Rectal smooth muscle tissue (tissue), 1 donor: ENCODE data around the gene SELPLG.
"Not testable (repeated sequence)": the region's sequence is repeated elsewhere in the genome, so short reads cannot be mapped to it uniquely, and the experiment has no call there.

Experiments used
- H3K27ac ChIP-seq: one replicate; pipeline ENCODE4 v1.7.0; 2013; ENCODE audit warnings: low read depth, low read length, inconsistent platforms
- H3K27me3 ChIP-seq: one replicate; pipeline ENCODE4 v1.7.0; 2013; ENCODE audit warnings: low read length; ENCODE audit not compliant: control insufficient read depth, insufficient read depth
- H3K36me3 ChIP-seq: one replicate; pipeline ENCODE4 v1.7.0; 2013; ENCODE audit warnings: low read length; ENCODE audit not compliant: control insufficient read depth, insufficient read depth
- H3K4me1 ChIP-seq: one replicate; pipeline ENCODE4 v1.7.0; 2013; ENCODE audit warnings: low read length; ENCODE audit not compliant: control insufficient read depth, insufficient read depth
- H3K4me3 ChIP-seq: one replicate; pipeline ENCODE4 v1.7.0; 2013; ENCODE audit warnings: low read length
- H3K9ac ChIP-seq: one replicate; pipeline ENCODE4 v1.7.0; 2013; ENCODE audit warnings: low read length

The SELPLG gene

GRCh38 chr12:108641446-108642268 lies 8.0 kb upstream of the SELPLG start:
- Histone ChIP-seq H3K4me1 (peaks cover 15% of the 10 kb centered on the region), H3K36me3 (peaks cover 6% of the 10 kb centered on the region), H3K27ac (peak overlapping the region; percentile 14), H3K9ac (no peak overlapping the region), H3K4me3 (no peak overlapping the region), H3K27me3 (no peaks in the 10 kb centered on the region)

- peaks cover 15% of the 10 kb centered on the region for H3K4me1 ChIP-seq
- H3K27me3 ChIP-seq = no peaks in the 10 kb centered on the region
- H3K36me3 ChIP-seq = peaks cover 2% of the 10 kb centered on the region
- no peak overlapping the region for H3K9ac ChIP-seq
- H3K4me3 ChIP-seq = no peak overlapping the region
- H3K27ac ChIP-seq = peak overlapping the region; percentile 14
Measured at GRCh38 chr12:108640802-108641445, 7.2 kb upstream of the SELPLG start.

GRCh38 chr12:108638997-108639822 lies 5.5 kb upstream of the SELPLG start:
- no peak overlapping the region for H3K9ac ChIP-seq
- no peaks in the 10 kb centered on the region for H3K36me3 ChIP-seq
- no peaks in the 10 kb centered on the region for H3K27me3 ChIP-seq
- H3K27ac ChIP-seq = peak overlapping the region; percentile 26
- H3K4me3 ChIP-seq = no peak overlapping the region
- peaks cover 17% of the 10 kb centered on the region for H3K4me1 ChIP-seq

GRCh38 chr12:108638141-108638827 lies 4.6 kb upstream of the SELPLG start:
- H3K4me3 ChIP-seq = peak overlapping the region; percentile 11
- no peaks in the 10 kb centered on the region for H3K27me3 ChIP-seq
- H3K9ac ChIP-seq = no peak overlapping the region
- H3K4me1 ChIP-seq = peaks cover 17% of the 10 kb centered on the region
- H3K27ac ChIP-seq = peak overlapping the region; percentile 6
- no peaks in the 10 kb centered on the region for H3K36me3 ChIP-seq

- Histone ChIP-seq H3K9ac (no peak overlapping the region), H3K27me3 (no peaks in the 10 kb centered on the region), H3K4me1 (peaks cover 17% of the 10 kb centered on the region), H3K4me3 (no peak overlapping the region), H3K27ac (no peak overlapping the region), H3K36me3 (no peaks in the 10 kb centered on the region)
Measured at GRCh38 chr12:108637222-108637971, 3.7 kb upstream of the SELPLG start.

- Histone ChIP-seq H3K4me1 (peaks cover 17% of the 10 kb centered on the region), H3K36me3 (no peaks in the 10 kb centered on the region), H3K4me3 (no peak overlapping the region), H3K9ac (no peak overlapping the region), H3K27ac (no peak overlapping the region), H3K27me3 (no peaks in the 10 kb centered on the region)
Measured at GRCh38 chr12:108635997-108636808, 2.5 kb upstream of the SELPLG start.

GRCh38 chr12:108635201-108635996 lies 1.7 kb upstream of the SELPLG start:
- peak overlapping the region; percentile 48 for H3K4me3 ChIP-seq
- H3K36me3 ChIP-seq = no peaks in the 10 kb centered on the region
- H3K27me3 ChIP-seq = no peaks in the 10 kb centered on the region
- H3K4me1 ChIP-seq = peaks cover 17% of the 10 kb centered on the region
- H3K27ac ChIP-seq = no peak overlapping the region
- no peak overlapping the region for H3K9ac ChIP-seq

- H3K27ac ChIP-seq = no peak overlapping the region
- H3K4me1 ChIP-seq = peaks cover 17% of the 10 kb centered on the region
- no peak overlapping the region for H3K9ac ChIP-seq
- no peak overlapping the region for H3K4me3 ChIP-seq
- no peaks in the 10 kb centered on the region for H3K36me3 ChIP-seq
- no peaks in the 10 kb centered on the region for H3K27me3 ChIP-seq
Measured at GRCh38 chr12:108634341-108634751, 652 bp upstream of the SELPLG start.

- H3K4me1 ChIP-seq = peaks cover 11% of the 10 kb centered on the region
- peak overlapping the region; percentile 50 for H3K4me3 ChIP-seq
- no peak overlapping the region for H3K9ac ChIP-seq
- H3K27me3 ChIP-seq = no peaks in the 10 kb centered on the region
- no peak overlapping the region for H3K27ac ChIP-seq
- H3K36me3 ChIP-seq = no peaks in the 10 kb centered on the region
Measured at GRCh38 chr12:108633081-108633533, 587 bp downstream of the SELPLG start.

- H3K4me1 ChIP-seq, H3K9ac ChIP-seq, H3K36me3 ChIP-seq, H3K4me3 ChIP-seq, H3K27me3 ChIP-seq, H3K27ac ChIP-seq: not testable (repeated sequence)
Measured at GRCh38 chr12:108631261-108631660, 2.4 kb downstream of the SELPLG start.
